ENCODE data around the gene ASPHD2. TPM values are rescaled to one million over a fixed set of nuclear protein-coding genes. Genes with fewer than 3 reads are reported as not detected.

ASPHD2 gene
- polyA plus RNA-seq, 1 donor from 2014 or later, result 18.7 TPM

DNA sequence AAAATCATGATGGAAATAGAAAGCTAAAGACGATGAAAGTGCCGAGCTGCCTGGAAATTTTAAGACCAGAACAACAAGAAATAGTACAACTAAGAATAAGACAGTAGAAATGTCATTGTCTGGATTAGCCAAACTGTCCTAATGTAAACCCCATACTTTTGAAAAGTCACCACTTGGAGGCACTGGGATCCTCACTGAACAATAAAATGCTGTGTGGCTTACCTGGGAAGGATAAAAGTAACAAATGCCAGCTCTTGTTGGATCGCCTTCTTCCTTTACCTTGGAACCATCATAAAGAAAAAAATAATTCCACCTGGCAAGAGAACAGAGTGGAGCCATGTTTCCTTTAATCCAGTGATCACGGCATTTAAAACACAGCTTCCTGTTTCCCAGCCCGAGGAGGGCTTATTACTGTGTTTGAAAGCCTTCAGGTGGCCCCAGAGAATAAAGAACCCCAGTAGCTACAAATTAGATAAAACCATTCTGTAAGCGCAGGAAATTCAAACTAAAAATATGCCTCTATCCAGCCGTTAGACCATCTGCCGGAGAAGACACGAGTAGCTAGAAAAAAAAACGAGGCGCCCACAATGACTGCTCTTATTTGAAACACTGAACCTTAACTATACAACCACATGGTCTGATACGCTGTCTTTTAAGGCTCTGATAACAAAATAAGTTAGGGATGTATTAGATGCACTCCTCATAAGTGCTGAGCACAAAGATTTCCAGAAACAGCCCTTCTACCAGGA, 50.2 kb downstream of the ASPHD2 start:
- no peaks in the 10 kb centered on the region for H3K9me2 ChIP-seq (ENCODE audit: insufficient read depth, low read length)
- no peaks in the 10 kb centered on the region for H3K9me3 ChIP-seq (ENCODE audit: low read length)
- no peak overlapping the region for H3K4me2 ChIP-seq (ENCODE audit: low read length)
- H2AFZ ChIP-seq (ENCODE audit: low read depth, low read length), result no peak overlapping the region
- peak; percentile 10 for TF ChIP-seq SMC3 (conservative IDR thresholded peaks at IDR 0.05; ENCODE audit: poor library complexity)
- TF ChIP-seq RAD21 (conservative IDR thresholded peaks at IDR 0.05), result peak; percentile 9
- TF ChIP-seq, protein P1, sequence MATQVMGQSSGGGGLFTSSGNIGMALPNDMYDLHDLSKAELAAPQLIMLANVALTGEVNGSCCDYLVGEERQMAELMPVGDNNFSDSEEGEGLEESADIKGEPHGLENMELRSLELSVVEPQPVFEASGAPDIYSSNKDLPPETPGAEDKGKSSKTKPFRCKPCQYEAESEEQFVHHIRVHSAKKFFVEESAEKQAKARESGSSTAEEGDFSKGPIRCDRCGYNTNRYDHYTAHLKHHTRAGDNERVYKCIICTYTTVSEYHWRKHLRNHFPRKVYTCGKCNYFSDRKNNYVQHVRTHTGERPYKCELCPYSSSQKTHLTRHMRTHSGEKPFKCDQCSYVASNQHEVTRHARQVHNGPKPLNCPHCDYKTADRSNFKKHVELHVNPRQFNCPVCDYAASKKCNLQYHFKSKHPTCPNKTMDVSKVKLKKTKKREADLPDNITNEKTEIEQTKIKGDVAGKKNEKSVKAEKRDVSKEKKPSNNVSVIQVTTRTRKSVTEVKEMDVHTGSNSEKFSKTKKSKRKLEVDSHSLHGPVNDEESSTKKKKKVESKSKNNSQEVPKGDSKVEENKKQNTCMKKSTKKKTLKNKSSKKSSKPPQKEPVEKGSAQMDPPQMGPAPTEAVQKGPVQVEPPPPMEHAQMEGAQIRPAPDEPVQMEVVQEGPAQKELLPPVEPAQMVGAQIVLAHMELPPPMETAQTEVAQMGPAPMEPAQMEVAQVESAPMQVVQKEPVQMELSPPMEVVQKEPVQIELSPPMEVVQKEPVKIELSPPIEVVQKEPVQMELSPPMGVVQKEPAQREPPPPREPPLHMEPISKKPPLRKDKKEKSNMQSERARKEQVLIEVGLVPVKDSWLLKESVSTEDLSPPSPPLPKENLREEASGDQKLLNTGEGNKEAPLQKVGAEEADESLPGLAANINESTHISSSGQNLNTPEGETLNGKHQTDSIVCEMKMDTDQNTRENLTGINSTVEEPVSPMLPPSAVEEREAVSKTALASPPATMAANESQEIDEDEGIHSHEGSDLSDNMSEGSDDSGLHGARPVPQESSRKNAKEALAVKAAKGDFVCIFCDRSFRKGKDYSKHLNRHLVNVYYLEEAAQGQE (IDR thresholded peaks at IDR 0.05; ENCODE audit: borderline replicate concordance), result no peak
- no peaks in the 10 kb centered on the region for H3F3A ChIP-seq (ENCODE audit: insufficient read depth, low read length, poor library complexity, severe bottlenecking)
- peak overlapping the region; percentile 49 for H3K4me3 ChIP-seq (ENCODE audit: low read length)
- H4K20me1 ChIP-seq (ENCODE audit: insufficient read depth), result no peaks in the 10 kb centered on the region
- no peaks in the 10 kb centered on the region for H3K36me3 ChIP-seq (ENCODE audit: insufficient read depth, low read length)
- peaks cover 29% of the 10 kb centered on the region for H3K79me2 ChIP-seq (replicated peaks; ENCODE audit: insufficient read depth, low read length)
- no peak overlapping the region for H3K27ac ChIP-seq (ENCODE audit: low read length)
- H3K9ac ChIP-seq (ENCODE audit: low read length), result no peak overlapping the region
- no peaks in the 10 kb centered on the region for H3K27me3 ChIP-seq (ENCODE audit: insufficient read depth, low read depth, low read length)

DNA sequence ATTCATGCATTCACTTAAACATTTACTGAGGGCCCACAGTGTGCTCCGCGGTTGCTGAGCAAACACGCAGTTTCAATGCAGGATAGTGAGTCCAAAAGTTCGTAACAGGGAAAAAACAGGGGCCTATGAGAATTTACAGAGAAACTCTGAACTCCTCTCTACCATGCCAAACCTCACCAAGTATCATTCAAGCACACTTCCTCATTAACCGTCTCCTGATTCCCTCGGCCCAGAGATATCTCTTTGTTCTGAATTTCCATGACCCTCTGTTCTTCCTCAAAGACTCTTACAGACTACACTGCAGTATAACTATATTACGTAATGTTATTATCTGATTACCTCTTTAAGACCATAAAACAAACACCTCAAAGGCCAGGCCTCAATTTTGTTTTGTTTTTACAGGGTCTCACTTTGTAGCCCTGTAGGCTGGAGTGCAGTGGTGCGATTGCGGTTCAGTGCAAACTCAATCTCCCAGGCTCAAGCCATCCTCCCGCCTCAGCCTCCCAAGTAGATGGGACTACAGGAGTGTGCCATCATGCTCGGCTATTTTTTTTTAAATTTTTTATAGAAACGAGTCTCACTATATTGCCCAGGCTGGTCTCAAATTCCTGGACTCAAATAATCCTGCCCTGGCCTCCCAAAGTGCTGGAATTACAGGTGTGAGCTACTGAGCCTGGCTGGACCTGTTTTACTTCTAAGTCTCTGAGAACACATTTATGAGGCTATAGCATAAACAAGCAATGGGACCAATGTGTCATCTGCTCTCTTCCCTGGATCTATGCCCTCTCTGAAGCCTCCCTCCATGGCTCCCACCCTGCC, 50.9 kb downstream of the ASPHD2 start:
- H3K9ac ChIP-seq (ENCODE audit: low read length), result no peak overlapping the region
- H3K27me3 ChIP-seq (ENCODE audit: insufficient read depth, low read depth, low read length), result no peaks in the 10 kb centered on the region
- H3K79me2 ChIP-seq (replicated peaks; ENCODE audit: insufficient read depth, low read length), result peaks cover 36% of the 10 kb centered on the region
- peak overlapping the region; percentile 49 for H3K4me3 ChIP-seq (ENCODE audit: low read length)
- H3F3A ChIP-seq (ENCODE audit: insufficient read depth, low read length, poor library complexity, severe bottlenecking), result no peaks in the 10 kb centered on the region
- H3K9me2 ChIP-seq (ENCODE audit: insufficient read depth, low read length), result no peaks in the 10 kb centered on the region
- no peak overlapping the region for H3K4me2 ChIP-seq (ENCODE audit: low read length)
- no peaks in the 10 kb centered on the region for H3K9me3 ChIP-seq (ENCODE audit: low read length)
- no peak overlapping the region for H3K27ac ChIP-seq (ENCODE audit: low read length)
- H4K20me1 ChIP-seq (ENCODE audit: insufficient read depth), result no peaks in the 10 kb centered on the region
- TF ChIP-seq EZH2 (IDR thresholded peaks at IDR 0.05; ENCODE audit: borderline replicate concordance, insufficient read depth, low read length, poor library complexity, severe bottlenecking), result no peak
- TF ChIP-seq, protein P1 (IDR thresholded peaks at IDR 0.05; ENCODE audit: borderline replicate concordance), result no peak
- no peak for TF ChIP-seq RAD21 (conservative IDR thresholded peaks at IDR 0.05)
- no peak for TF ChIP-seq POLR2AphosphoS5 (IDR thresholded peaks at IDR 0.05)
- TF ChIP-seq TAF1 (IDR thresholded peaks at IDR 0.05; ENCODE audit: low read depth), result no peak
- no peak for TF ChIP-seq EP300 (conservative IDR thresholded peaks at IDR 0.05; ENCODE audit: poor library complexity, severe bottlenecking)
- TF ChIP-seq MXI1 (conservative IDR thresholded peaks at IDR 0.05; ENCODE audit: poor library complexity, severe bottlenecking), result no peak
- no peaks in the 10 kb centered on the region for H3K36me3 ChIP-seq (ENCODE audit: insufficient read depth, low read length)
- H2AFZ ChIP-seq (ENCODE audit: low read depth, low read length), result no peak overlapping the region

Measured in neural cell (in vitro differentiated cells).